HG02642 (cell line): ENCODE results near the gene BANF1.
"Not testable (repeated sequence)": the region's sequence is repeated elsewhere in the genome, so short reads cannot be mapped to it uniquely, and the experiment has no call there.

Source experiments
- ATAC-seq: cut with Tn5 transposase; IDR thresholded peaks from one replicate; pipeline ENCODE4 v1.9.1; 2021; ENCODE audit warnings: mild to moderate bottlenecking; ENCODE audit not compliant: unreplicated experiment, poor library complexity

Gene BANF1

GRCh38 chr11:66008468-66009101, 6.3 kb downstream of the BANF1 start:
- ATAC-seq, result no peak

GRCh38 chr11:66010036-66010435, 7.7 kb downstream of the BANF1 start:
- not testable (repeated sequence) for ATAC-seq

GRCh38 chr11:66011239-66011784, 9.0 kb downstream of the BANF1 start:
- no peak for ATAC-seq

GRCh38 chr11:66011785-66012303, 9.5 kb downstream of the BANF1 start, which contains the start of gene CST6:
CST6 (plus strand) TSS chr11:66012008; CDS start chr11:66012045, 37 bp downstream.
- no peak for ATAC-seq

- no peak for ATAC-seq
Observed at GRCh38 chr11:66012371-66012945, 10.2 kb downstream of the BANF1 start.

- ATAC-seq, result no peak
Observed at GRCh38 chr11:66012946-66013761, 10.9 kb downstream of the BANF1 start.

- no peak for ATAC-seq
Observed at GRCh38 chr11:66013762-66014100, 11.4 kb downstream of the BANF1 start.

- no peak for ATAC-seq
Observed at GRCh38 chr11:66014804-66015453, 12.6 kb downstream of the BANF1 start.

GRCh38 chr11:66015454-66015881, 13.2 kb downstream of the BANF1 start:
- no peak for ATAC-seq

- ATAC-seq, result no peak
Observed at GRCh38 chr11:66015936-66016792, 13.9 kb downstream of the BANF1 start.

- no peak for ATAC-seq
Observed at GRCh38 chr11:66016793-66017177, 14.5 kb downstream of the BANF1 start.

- ATAC-seq, result no peak
Observed at GRCh38 chr11:66017321-66017720, 15.0 kb downstream of the BANF1 start.

GRCh38 chr11:66020212-66020611, 17.9 kb downstream of the BANF1 start:
- no peak for ATAC-seq

GRCh38 chr11:66020618-66021357, 18.5 kb downstream of the BANF1 start:
- ATAC-seq, result no peak

- ATAC-seq, result no peak
Observed at GRCh38 chr11:66022401-66023185, 20.3 kb downstream of the BANF1 start.

- not testable (repeated sequence) for ATAC-seq
Observed at GRCh38 chr11:66023186-66023440, 20.8 kb downstream of the BANF1 start.

- no peak for ATAC-seq
Observed at GRCh38 chr11:66026017-66026529, 23.8 kb downstream of the BANF1 start, which contains the start of gene CATSPER1. CATSPER1 (minus strand) TSS chr11:66026479; CDS start chr11:66026379, 100 bp downstream.
